ENCODE data around the gene HS6ST2. TPM values are rescaled to one million over a fixed set of nuclear protein-coding genes. Genes with fewer than 3 reads are reported as not detected.
"Not testable (repeated sequence)": the region's sequence is repeated elsewhere in the genome, so short reads cannot be mapped to it uniquely, and the experiment has no call there.

HS6ST2 gene
- total RNA-seq, 2 donors from 2014 or later: 0.85 to 2.0 TPM

- no peak overlapping the region for H3K9ac ChIP-seq (ENCODE audit: low read depth in 2 of 2, low read length in 2 of 2)
- H3K4me3 ChIP-seq: peak overlapping the region; percentile 28
- DNase-seq: no peak
- TF ChIP-seq, protein P1, sequence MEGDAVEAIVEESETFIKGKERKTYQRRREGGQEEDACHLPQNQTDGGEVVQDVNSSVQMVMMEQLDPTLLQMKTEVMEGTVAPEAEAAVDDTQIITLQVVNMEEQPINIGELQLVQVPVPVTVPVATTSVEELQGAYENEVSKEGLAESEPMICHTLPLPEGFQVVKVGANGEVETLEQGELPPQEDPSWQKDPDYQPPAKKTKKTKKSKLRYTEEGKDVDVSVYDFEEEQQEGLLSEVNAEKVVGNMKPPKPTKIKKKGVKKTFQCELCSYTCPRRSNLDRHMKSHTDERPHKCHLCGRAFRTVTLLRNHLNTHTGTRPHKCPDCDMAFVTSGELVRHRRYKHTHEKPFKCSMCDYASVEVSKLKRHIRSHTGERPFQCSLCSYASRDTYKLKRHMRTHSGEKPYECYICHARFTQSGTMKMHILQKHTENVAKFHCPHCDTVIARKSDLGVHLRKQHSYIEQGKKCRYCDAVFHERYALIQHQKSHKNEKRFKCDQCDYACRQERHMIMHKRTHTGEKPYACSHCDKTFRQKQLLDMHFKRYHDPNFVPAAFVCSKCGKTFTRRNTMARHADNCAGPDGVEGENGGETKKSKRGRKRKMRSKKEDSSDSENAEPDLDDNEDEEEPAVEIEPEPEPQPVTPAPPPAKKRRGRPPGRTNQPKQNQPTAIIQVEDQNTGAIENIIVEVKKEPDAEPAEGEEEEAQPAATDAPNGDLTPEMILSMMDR (IDR thresholded peaks at IDR 0.05): no peak
- H3K36me3 ChIP-seq: no peaks in the 10 kb centered on the region
- H3K27me3 ChIP-seq: peaks cover 5% of the 10 kb centered on the region
- H3K4me1 ChIP-seq: no peaks in the 10 kb centered on the region
- no peaks in the 10 kb centered on the region for H3K9me3 ChIP-seq
- intact Hi-C loops (cut with DNase I): no loop called here
- no peak overlapping the region for H3K27ac ChIP-seq
Observed at GRCh38 chrX:132956421-132957210, 1.8 kb downstream of the HS6ST2 start.

GRCh38 chrX:132955690-132956089 lies 2.7 kb downstream of the HS6ST2 start:
- Histone ChIP-seq H3K9ac (ENCODE audit: low read depth in 2 of 2, low read length in 2 of 2) (no peak overlapping the region), H3K27ac (no peak overlapping the region), H3K9me3 (no peaks in the 10 kb centered on the region), H3K4me1 (no peaks in the 10 kb centered on the region), H3K36me3 (no peaks in the 10 kb centered on the region), H3K27me3 (peaks cover 5% of the 10 kb centered on the region), H3K4me3 (no peak overlapping the region)
- TF ChIP-seq, protein P1 (IDR thresholded peaks at IDR 0.05): no peak
- intact Hi-C loops (cut with DNase I): no loop called here
- DNase-seq: no peak

DNA sequence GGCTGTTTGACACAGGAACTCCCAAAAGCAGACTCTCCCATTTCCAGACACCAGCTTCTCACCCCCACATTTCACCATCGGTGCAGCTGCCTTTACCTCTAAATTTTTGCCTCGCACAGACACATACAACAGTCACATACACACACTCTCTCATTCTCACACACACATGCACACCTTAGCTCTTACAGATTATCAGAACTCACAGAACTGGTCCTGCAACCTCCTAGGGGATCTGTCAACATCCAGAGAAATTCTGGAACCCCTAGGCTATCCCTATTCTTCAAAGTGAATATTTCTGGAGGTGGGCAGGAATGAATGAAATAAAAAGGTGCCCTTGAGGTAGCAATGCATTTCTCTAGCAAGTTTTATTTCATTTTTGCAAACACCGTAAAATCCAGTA lies 4.1 kb downstream of the HS6ST2 start:
- intact Hi-C loops (cut with DNase I): no loop called here
- no peaks in the 10 kb centered on the region for H3K36me3 ChIP-seq
- H3K9ac ChIP-seq (ENCODE audit: low read depth in 2 of 2, low read length in 2 of 2): no peak overlapping the region
- TF ChIP-seq, protein P1 (IDR thresholded peaks at IDR 0.05): no peak
- no peak for DNase-seq
- no peak overlapping the region for H3K27ac ChIP-seq
- no peaks in the 10 kb centered on the region for H3K9me3 ChIP-seq
- H3K4me3 ChIP-seq: no peak overlapping the region
- no peaks in the 10 kb centered on the region for H3K4me1 ChIP-seq
- H3K27me3 ChIP-seq: peaks cover 5% of the 10 kb centered on the region

- DNase-seq: no peak
- TF ChIP-seq, protein P1 (IDR thresholded peaks at IDR 0.05): no peak
- Histone ChIP-seq H3K4me3 (no peak overlapping the region), H3K27me3 (peaks cover 5% of the 10 kb centered on the region), H3K27ac (no peak overlapping the region), H3K9ac (ENCODE audit: low read depth in 2 of 2, low read length in 2 of 2) (no peak overlapping the region), H3K4me1 (no peaks in the 10 kb centered on the region), H3K36me3 (no peaks in the 10 kb centered on the region), H3K9me3 (no peaks in the 10 kb centered on the region)
- intact Hi-C loops (cut with DNase I): no loop called here
Observed at GRCh38 chrX:132953354-132953753, 5.1 kb downstream of the HS6ST2 start.

GRCh38 chrX:132948648-132949260 lies 9.7 kb downstream of the HS6ST2 start:
- TF ChIP-seq, protein P1 (IDR thresholded peaks at IDR 0.05): no peak
- H3K27me3 ChIP-seq: no peaks in the 10 kb centered on the region
- H3K9ac ChIP-seq (ENCODE audit: low read depth in 2 of 2, low read length in 2 of 2): no peak overlapping the region
- no peaks in the 10 kb centered on the region for H3K9me3 ChIP-seq
- intact Hi-C loops (cut with DNase I): no loop called here
- H3K36me3 ChIP-seq: no peaks in the 10 kb centered on the region
- H3K4me3 ChIP-seq: no peak overlapping the region
- H3K4me1 ChIP-seq: no peaks in the 10 kb centered on the region
- H3K27ac ChIP-seq: no peak overlapping the region
- no peak for DNase-seq

DNA sequence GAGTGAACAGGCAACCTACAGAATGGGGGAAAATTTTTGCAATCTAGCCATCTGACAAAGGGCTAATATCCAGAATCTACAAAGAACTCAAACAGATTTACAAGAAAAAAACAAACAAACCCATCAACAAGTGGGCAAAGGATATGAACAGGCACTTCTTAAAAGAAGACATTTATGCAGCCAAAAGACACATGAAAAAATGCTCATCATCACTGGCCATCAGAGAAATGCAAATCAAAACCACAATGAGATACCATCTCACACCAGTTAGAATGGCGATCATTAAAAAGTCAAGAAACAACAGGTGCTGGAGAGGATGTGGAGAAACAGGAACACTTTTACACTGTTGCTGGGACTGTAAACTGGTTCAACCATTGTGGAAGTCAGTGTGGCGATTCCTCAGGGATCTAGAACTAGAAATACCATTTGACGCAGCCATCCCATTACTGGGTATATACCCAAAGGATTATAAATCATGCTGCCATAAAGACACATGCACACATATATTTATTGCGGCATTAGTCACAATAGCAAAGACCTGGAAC lies 13.3 kb downstream of the HS6ST2 start:
- H3K27ac ChIP-seq; H3K9me3 ChIP-seq; H3K4me1 ChIP-seq; DNase-seq; H3K36me3 ChIP-seq; H3K9ac ChIP-seq (ENCODE audit: low read depth in 2 of 2, low read length in 2 of 2); intact Hi-C loops (cut with DNase I); H3K27me3 ChIP-seq; H3K4me3 ChIP-seq: not testable (repeated sequence)
